HEK293T (cell line): ENCODE data around the gene POSTN.

Experiments used
- ARNT ChIP-seq: fragments of 450-650 bp; IDR thresholded peaks from 2 replicates; pipeline ENCODE4 v1.6.1; 2017; ENCODE audit warnings: mild to moderate bottlenecking
- BHLHE40 ChIP-seq: fragments of 450-650 bp; IDR thresholded peaks from 2 replicates; pipeline ENCODE4 v1.6.1; 2016; ENCODE audit warnings: mild to moderate bottlenecking, moderate library complexity, borderline replicate concordance
- CTBP1 ChIP-seq: fragments of 450-650 bp; IDR thresholded peaks from 2 replicates; pipeline ENCODE4 v1.6.1; 2016; ENCODE audit warnings: borderline replicate concordance
- ELF4 ChIP-seq: fragments of 450-650 bp; IDR thresholded peaks from 2 replicates; pipeline ENCODE4 v1.6.1; 2017; ENCODE audit warnings: antibody characterized with exemption
- FOXA1 ChIP-seq: fragments of 450-650 bp; IDR thresholded peaks from 2 replicates; pipeline ENCODE4 v1.6.1; 2016; ENCODE audit warnings: mild to moderate bottlenecking
- FOXM1 ChIP-seq: fragments of 450-650 bp; IDR thresholded peaks from 2 replicates; pipeline ENCODE4 v1.6.1; 2017; ENCODE audit warnings: mild to moderate bottlenecking, borderline replicate concordance
- L3MBTL2 ChIP-seq: fragments of 450-650 bp; conservative IDR thresholded peaks from 2 replicates; pipeline ENCODE4 v1.6.1; 2016; ENCODE audit warnings: mild to moderate bottlenecking
- LEF1 ChIP-seq: fragments of 450-650 bp; IDR thresholded peaks from 2 replicates; pipeline ENCODE4 v1.6.1; 2017; ENCODE audit warnings: mild to moderate bottlenecking, borderline replicate concordance
- SP1 ChIP-seq: fragments of 450-650 bp; IDR thresholded peaks from 2 replicates; pipeline ENCODE4 v1.6.1; 2017
- SUZ12 ChIP-seq: fragments of 450-650 bp; IDR thresholded peaks from 2 replicates; pipeline ENCODE4 v1.6.1; 2016; ENCODE audit warnings: mild to moderate bottlenecking
- TARDBP ChIP-seq: fragments of 450-650 bp; IDR thresholded peaks from 2 replicates; pipeline ENCODE4 v1.6.1; 2016
- ZNF384 ChIP-seq: fragments of 450-650 bp; IDR thresholded peaks from 2 replicates; pipeline ENCODE4 v1.6.1; 2016
- TF ChIP-seq, protein P1 (sequence below): fragments of 450-650 bp; IDR thresholded peaks from 2 replicates; pipeline ENCODE4 v1.6.1; 2016

GRCh38 chr13:37616131-37616530, 17.6 kb upstream of the POSTN start:
- TF ChIP-seq SP1 (no peak), BHLHE40 (no peak), FOXM1 (no peak), ARNT (no peak), SUZ12 (no peak), FOXA1 (no peak), ZNF384 (no peak), ELF4 (no peak), L3MBTL2 (no peak), TARDBP (no peak), LEF1 (no peak), CTBP1 (no peak)
- TF ChIP-seq, protein P1, sequence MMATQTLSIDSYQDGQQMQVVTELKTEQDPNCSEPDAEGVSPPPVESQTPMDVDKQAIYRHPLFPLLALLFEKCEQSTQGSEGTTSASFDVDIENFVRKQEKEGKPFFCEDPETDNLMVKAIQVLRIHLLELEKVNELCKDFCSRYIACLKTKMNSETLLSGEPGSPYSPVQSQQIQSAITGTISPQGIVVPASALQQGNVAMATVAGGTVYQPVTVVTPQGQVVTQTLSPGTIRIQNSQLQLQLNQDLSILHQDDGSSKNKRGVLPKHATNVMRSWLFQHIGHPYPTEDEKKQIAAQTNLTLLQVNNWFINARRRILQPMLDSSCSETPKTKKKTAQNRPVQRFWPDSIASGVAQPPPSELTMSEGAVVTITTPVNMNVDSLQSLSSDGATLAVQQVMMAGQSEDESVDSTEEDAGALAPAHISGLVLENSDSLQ: no peak
